ENCODE measurements around the gene ADGRG6.
"Not testable (repeated sequence)": the region's sequence is repeated elsewhere in the genome, so short reads cannot be mapped to it uniquely, and the experiment has no call there.

Gene ADGRG6

GRCh38 chr6:142446576-142446975 is 144.8 kb downstream of the ADGRG6 start:
- Histone ChIP-seq H3K4me3 (ENCODE audit: low read depth, low read length) (no peak overlapping the region), H3K36me3 (ENCODE audit: control insufficient read depth, insufficient read depth, low read length) (no peaks in the 10 kb centered on the region)

DNA sequence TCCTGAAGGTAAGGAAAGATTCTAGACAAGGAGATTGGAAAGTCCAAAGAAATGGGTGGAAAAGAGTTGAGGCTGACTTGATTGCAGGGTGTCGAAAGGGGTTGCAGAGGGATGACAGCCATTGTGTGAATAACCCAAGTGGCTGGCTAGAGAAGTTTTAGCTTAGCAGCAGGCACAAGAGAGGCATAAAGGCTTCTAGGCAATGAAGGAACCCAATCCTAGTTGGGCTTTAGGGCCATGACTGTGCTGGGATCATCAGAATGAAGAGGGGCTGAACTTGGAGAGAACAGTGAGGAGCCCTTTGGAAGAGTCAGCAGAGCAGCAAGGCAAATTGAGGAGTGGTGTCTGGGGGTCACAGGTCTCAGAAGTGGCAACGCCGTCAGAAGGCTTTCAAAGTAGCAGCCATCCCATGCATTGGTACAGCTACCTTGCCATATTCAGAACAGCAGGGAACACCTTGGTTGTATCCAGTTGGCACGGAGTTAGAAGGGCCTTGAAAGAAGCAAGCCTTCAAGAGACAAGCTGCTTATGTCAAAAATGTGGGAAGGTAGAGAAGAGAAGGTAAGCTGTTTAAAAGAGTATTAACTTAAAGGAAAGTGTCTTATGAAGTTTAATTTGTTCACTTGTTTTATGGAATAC is 146.4 kb downstream of the ADGRG6 start:
- Histone ChIP-seq H3K36me3 (ENCODE audit: control insufficient read depth, insufficient read depth, low read length) (no peaks in the 10 kb centered on the region), H3K27me3 (ENCODE audit: control insufficient read depth, insufficient read depth, low read length) (no peaks in the 10 kb centered on the region), H3K4me3 (ENCODE audit: low read depth, low read length) (no peak overlapping the region), H3K9ac (ENCODE audit: low read depth, low read length) (no peak overlapping the region), H3K4me1 (ENCODE audit: control insufficient read depth, insufficient read depth, low read length) (peaks cover 5% of the 10 kb centered on the region), H3K9me3 (ENCODE audit: control insufficient read depth, insufficient read depth, low read length) (no peaks in the 10 kb centered on the region)

More at GRCh38 chr6:142446576-142446975, 144.8 kb downstream of the ADGRG6 start:
- no peaks in the 10 kb centered on the region for H3K27me3 ChIP-seq (ENCODE audit: control insufficient read depth, insufficient read depth, low read length)
- H3K9ac ChIP-seq (ENCODE audit: low read depth, low read length), result no peak overlapping the region
- peaks cover 8% of the 10 kb centered on the region for H3K4me1 ChIP-seq (ENCODE audit: control insufficient read depth, insufficient read depth, low read length)
- no peaks in the 10 kb centered on the region for H3K9me3 ChIP-seq (ENCODE audit: control insufficient read depth, insufficient read depth, low read length)

DNA sequence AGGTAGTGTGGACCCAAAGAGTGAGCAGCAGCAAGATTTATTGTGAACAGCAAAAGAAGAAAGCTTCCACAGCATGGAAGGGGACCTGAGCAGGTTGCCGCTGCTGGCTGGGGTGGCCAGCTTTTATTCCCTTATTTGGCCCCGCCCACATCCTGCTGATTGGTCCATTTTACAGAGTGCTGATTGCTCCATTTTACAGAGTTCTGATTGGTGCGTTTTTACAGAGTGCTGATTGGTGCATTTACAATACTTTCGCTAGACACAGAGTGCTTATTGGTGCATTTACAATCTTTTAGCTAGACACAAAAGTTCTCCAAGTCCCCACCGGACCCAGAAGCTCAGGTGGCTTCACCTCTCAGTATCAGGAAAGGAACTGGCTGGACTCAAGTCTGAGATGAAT is 149.0 kb downstream of the ADGRG6 start:
- not testable (repeated sequence) for H3K4me1 ChIP-seq (ENCODE audit: control insufficient read depth, insufficient read depth, low read length); H3K36me3 ChIP-seq (ENCODE audit: control insufficient read depth, insufficient read depth, low read length); H3K4me3 ChIP-seq (ENCODE audit: low read depth, low read length); H3K27me3 ChIP-seq (ENCODE audit: control insufficient read depth, insufficient read depth, low read length); H3K9me3 ChIP-seq (ENCODE audit: control insufficient read depth, insufficient read depth, low read length); H3K9ac ChIP-seq (ENCODE audit: low read depth, low read length)

- Histone ChIP-seq H3K9ac (ENCODE audit: low read depth, low read length) (no peak overlapping the region), H3K4me1 (ENCODE audit: control insufficient read depth, insufficient read depth, low read length) (no peaks in the 10 kb centered on the region), H3K36me3 (ENCODE audit: control insufficient read depth, insufficient read depth, low read length) (no peaks in the 10 kb centered on the region), H3K9me3 (ENCODE audit: control insufficient read depth, insufficient read depth, low read length) (no peaks in the 10 kb centered on the region), H3K27me3 (ENCODE audit: control insufficient read depth, insufficient read depth, low read length) (no peaks in the 10 kb centered on the region), H3K4me3 (ENCODE audit: low read depth, low read length) (no peak overlapping the region)
Observed at GRCh38 chr6:142452993-142453392, 151.2 kb downstream of the ADGRG6 start.

- not testable (repeated sequence) for H3K9me3 ChIP-seq (ENCODE audit: control insufficient read depth, insufficient read depth, low read length); H3K36me3 ChIP-seq (ENCODE audit: control insufficient read depth, insufficient read depth, low read length); H3K4me3 ChIP-seq (ENCODE audit: low read depth, low read length); H3K4me1 ChIP-seq (ENCODE audit: control insufficient read depth, insufficient read depth, low read length); H3K27me3 ChIP-seq (ENCODE audit: control insufficient read depth, insufficient read depth, low read length); H3K9ac ChIP-seq (ENCODE audit: low read depth, low read length)
Observed at GRCh38 chr6:142454196-142454595, 152.4 kb downstream of the ADGRG6 start.

- H3K4me3 ChIP-seq (ENCODE audit: low read depth, low read length); H3K9me3 ChIP-seq (ENCODE audit: control insufficient read depth, insufficient read depth, low read length); H3K27me3 ChIP-seq (ENCODE audit: control insufficient read depth, insufficient read depth, low read length); H3K9ac ChIP-seq (ENCODE audit: low read depth, low read length); H3K36me3 ChIP-seq (ENCODE audit: control insufficient read depth, insufficient read depth, low read length); H3K4me1 ChIP-seq (ENCODE audit: control insufficient read depth, insufficient read depth, low read length): not testable (repeated sequence)
Observed at GRCh38 chr6:142454848-142455247, 153.0 kb downstream of the ADGRG6 start.

DNA sequence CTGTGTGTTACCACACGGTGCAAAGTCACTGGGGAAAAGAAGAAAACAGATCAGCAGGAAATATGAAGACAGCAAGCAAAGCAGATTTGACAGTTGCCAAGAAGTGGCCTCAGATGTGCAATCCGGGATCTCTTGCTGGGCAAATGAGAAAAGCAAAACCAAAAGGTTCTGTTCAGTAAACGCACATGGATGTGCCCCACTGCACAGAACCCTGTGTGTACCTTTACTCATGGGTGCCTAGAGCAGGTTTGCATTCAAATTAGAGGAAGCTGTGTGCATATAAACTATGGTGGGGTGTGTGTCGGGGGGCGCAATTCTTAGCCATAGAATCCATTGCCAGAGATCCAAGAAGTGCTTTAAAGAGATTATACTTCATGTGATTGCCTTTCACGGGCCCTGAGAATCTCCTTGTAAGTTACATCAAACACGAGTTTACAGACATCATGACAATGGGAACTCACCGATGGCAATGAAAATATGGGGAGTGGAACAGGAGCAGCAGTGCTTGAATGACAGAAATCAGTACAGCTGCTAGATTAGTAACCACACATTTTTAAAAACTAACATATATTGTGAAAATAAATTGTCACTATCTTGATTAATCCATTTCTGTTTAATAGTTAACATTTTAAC is 154.3 kb downstream of the ADGRG6 start:
- no peaks in the 10 kb centered on the region for H3K27me3 ChIP-seq (ENCODE audit: control insufficient read depth, insufficient read depth, low read length)
- no peaks in the 10 kb centered on the region for H3K4me1 ChIP-seq (ENCODE audit: control insufficient read depth, insufficient read depth, low read length)
- no peak overlapping the region for H3K4me3 ChIP-seq (ENCODE audit: low read depth, low read length)
- H3K9ac ChIP-seq (ENCODE audit: low read depth, low read length), result no peak overlapping the region
- no peaks in the 10 kb centered on the region for H3K36me3 ChIP-seq (ENCODE audit: control insufficient read depth, insufficient read depth, low read length)
- H3K9me3 ChIP-seq (ENCODE audit: control insufficient read depth, insufficient read depth, low read length), result no peaks in the 10 kb centered on the region

GRCh38 chr6:142457638-142458406 is 156.0 kb downstream of the ADGRG6 start:
- Histone ChIP-seq H3K4me1 (ENCODE audit: control insufficient read depth, insufficient read depth, low read length) (no peaks in the 10 kb centered on the region), H3K9me3 (ENCODE audit: control insufficient read depth, insufficient read depth, low read length) (no peaks in the 10 kb centered on the region), H3K27me3 (ENCODE audit: control insufficient read depth, insufficient read depth, low read length) (no peaks in the 10 kb centered on the region), H3K4me3 (ENCODE audit: low read depth, low read length) (no peak overlapping the region), H3K36me3 (ENCODE audit: control insufficient read depth, insufficient read depth, low read length) (no peaks in the 10 kb centered on the region), H3K9ac (ENCODE audit: low read depth, low read length) (no peak overlapping the region)

- H3K9ac ChIP-seq (ENCODE audit: low read depth, low read length), result no peak overlapping the region
- H3K4me1 ChIP-seq (ENCODE audit: control insufficient read depth, insufficient read depth, low read length), result no peaks in the 10 kb centered on the region
- no peak overlapping the region for H3K4me3 ChIP-seq (ENCODE audit: low read depth, low read length)
- H3K36me3 ChIP-seq (ENCODE audit: control insufficient read depth, insufficient read depth, low read length), result no peaks in the 10 kb centered on the region
- no peaks in the 10 kb centered on the region for H3K27me3 ChIP-seq (ENCODE audit: control insufficient read depth, insufficient read depth, low read length)
- no peaks in the 10 kb centered on the region for H3K9me3 ChIP-seq (ENCODE audit: control insufficient read depth, insufficient read depth, low read length)
Observed at GRCh38 chr6:142458836-142459235, 157.0 kb downstream of the ADGRG6 start.

DNA sequence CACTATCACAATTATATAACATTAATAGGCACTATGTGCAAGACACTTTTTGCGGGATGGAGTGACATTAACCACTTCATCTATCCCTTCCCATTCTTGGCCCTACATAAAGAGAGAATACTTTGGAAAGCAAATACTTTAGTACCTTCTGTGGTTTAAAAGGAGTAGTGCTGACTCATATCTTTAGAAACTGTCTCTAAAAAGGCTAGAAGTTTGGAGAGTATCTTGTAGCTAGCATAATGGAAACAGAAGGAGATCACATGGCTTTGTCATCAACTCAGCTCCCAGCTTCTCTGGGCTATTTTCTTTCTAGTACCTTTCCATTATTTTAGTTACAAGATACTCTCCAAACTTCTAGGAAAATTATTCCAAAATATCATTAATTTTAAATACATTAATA is 157.5 kb downstream of the ADGRG6 start:
- Histone ChIP-seq H3K9ac (ENCODE audit: low read depth, low read length) (no peak overlapping the region), H3K9me3 (ENCODE audit: control insufficient read depth, insufficient read depth, low read length) (no peaks in the 10 kb centered on the region), H3K4me1 (ENCODE audit: control insufficient read depth, insufficient read depth, low read length) (no peaks in the 10 kb centered on the region), H3K36me3 (ENCODE audit: control insufficient read depth, insufficient read depth, low read length) (no peaks in the 10 kb centered on the region), H3K27me3 (ENCODE audit: control insufficient read depth, insufficient read depth, low read length) (no peaks in the 10 kb centered on the region), H3K4me3 (ENCODE audit: low read depth, low read length) (no peak overlapping the region)

DNA sequence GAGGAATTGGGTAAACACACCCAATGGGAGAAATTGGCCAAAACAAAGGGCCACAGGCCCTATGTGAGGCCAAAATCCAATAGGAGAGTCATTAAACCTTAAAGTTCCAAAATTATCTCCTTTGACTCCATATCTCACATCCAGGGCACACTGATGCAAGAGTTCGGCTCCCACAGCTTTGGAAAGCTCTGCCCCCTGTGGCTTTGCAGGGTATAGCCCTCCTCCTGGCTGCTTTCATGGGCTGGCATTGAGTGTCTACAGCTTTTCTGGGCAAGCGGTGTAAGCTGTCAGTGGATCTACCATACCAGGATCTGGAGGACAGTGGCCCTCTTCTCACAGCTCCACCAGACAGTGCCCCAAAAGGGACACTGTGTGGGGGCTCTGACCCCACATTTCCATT is 160.5 kb downstream of the ADGRG6 start:
- H3K9ac ChIP-seq (ENCODE audit: low read depth, low read length), result no peak overlapping the region
- H3K27me3 ChIP-seq (ENCODE audit: control insufficient read depth, insufficient read depth, low read length), result no peaks in the 10 kb centered on the region
- H3K4me3 ChIP-seq (ENCODE audit: low read depth, low read length), result no peak overlapping the region
- H3K9me3 ChIP-seq (ENCODE audit: control insufficient read depth, insufficient read depth, low read length), result no peaks in the 10 kb centered on the region
- H3K4me1 ChIP-seq (ENCODE audit: control insufficient read depth, insufficient read depth, low read length), result no peaks in the 10 kb centered on the region
- no peaks in the 10 kb centered on the region for H3K36me3 ChIP-seq (ENCODE audit: control insufficient read depth, insufficient read depth, low read length)

- no peak overlapping the region for H3K9ac ChIP-seq (ENCODE audit: low read depth, low read length)
- H3K36me3 ChIP-seq (ENCODE audit: control insufficient read depth, insufficient read depth, low read length), result no peaks in the 10 kb centered on the region
- no peaks in the 10 kb centered on the region for H3K27me3 ChIP-seq (ENCODE audit: control insufficient read depth, insufficient read depth, low read length)
- no peaks in the 10 kb centered on the region for H3K4me1 ChIP-seq (ENCODE audit: control insufficient read depth, insufficient read depth, low read length)
- H3K4me3 ChIP-seq (ENCODE audit: low read depth, low read length), result no peak overlapping the region
- H3K9me3 ChIP-seq (ENCODE audit: control insufficient read depth, insufficient read depth, low read length), result no peaks in the 10 kb centered on the region
Observed at GRCh38 chr6:142463988-142464387, 162.2 kb downstream of the ADGRG6 start.

Measured in iPS-15b (cell line).